ENCODE results near the gene GPR173. TPM values are rescaled to one million over a fixed set of nuclear protein-coding genes. Genes with fewer than 3 reads are reported as not detected.

The GPR173 gene
- total RNA-seq, 2 donors from 2014 or later, result 7.0 to 9.4 TPM

DNA sequence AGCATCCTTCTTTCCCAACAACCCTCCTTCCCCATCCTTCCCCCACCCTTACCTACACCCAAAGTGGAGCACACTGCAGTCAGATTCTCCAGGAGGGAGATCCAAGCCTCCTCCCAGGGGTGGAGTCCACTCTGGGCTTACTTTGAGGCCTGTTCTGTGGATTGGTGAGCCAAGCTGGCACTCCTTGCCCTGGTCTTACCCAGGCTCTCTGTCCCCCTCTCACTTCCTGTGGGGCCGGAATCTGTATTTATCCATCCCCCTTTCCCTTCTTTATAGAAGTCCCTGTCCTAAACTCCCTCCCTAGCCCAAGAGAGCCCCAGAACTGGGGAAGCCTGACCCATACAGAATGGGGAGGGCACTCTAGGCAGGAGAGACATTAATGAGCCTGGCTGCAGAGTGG is 30.4 kb downstream of the GPR173 start:
- Mint-ChIP-seq H3K4me1 (peaks cover 5% of the 10 kb centered on the region), H3K36me3 (ENCODE audit: low read depth) (peaks cover 2% of the 10 kb centered on the region), H3K4me3 (no peak overlapping the region), H3K27me3 (ENCODE audit: insufficient read depth) (no peaks in the 10 kb centered on the region), H3K9me3 (peaks cover 56% of the 10 kb centered on the region), H3K27ac (no peak overlapping the region)
- no peak overlapping the region for H3K27ac ChIP-seq (ENCODE audit: low read depth, low read length)
- H3K36me3 ChIP-seq (ENCODE audit: control insufficient read depth, insufficient read depth, low read length), result peaks cover under 1% of the 10 kb centered on the region
- H3K27me3 ChIP-seq (ENCODE audit: control insufficient read depth, insufficient read depth, low read length, poor library complexity, severe bottlenecking), result no peaks in the 10 kb centered on the region
- no peak overlapping the region for H3K4me3 ChIP-seq (ENCODE audit: low read length)
- no peak overlapping the region for H3K9ac ChIP-seq (ENCODE audit: extremely low read depth, low read length, poor library complexity, severe bottlenecking)
- TF ChIP-seq, protein P1, sequence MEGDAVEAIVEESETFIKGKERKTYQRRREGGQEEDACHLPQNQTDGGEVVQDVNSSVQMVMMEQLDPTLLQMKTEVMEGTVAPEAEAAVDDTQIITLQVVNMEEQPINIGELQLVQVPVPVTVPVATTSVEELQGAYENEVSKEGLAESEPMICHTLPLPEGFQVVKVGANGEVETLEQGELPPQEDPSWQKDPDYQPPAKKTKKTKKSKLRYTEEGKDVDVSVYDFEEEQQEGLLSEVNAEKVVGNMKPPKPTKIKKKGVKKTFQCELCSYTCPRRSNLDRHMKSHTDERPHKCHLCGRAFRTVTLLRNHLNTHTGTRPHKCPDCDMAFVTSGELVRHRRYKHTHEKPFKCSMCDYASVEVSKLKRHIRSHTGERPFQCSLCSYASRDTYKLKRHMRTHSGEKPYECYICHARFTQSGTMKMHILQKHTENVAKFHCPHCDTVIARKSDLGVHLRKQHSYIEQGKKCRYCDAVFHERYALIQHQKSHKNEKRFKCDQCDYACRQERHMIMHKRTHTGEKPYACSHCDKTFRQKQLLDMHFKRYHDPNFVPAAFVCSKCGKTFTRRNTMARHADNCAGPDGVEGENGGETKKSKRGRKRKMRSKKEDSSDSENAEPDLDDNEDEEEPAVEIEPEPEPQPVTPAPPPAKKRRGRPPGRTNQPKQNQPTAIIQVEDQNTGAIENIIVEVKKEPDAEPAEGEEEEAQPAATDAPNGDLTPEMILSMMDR (conservative IDR thresholded peaks at IDR 0.05), result no peak
- H3K4me1 ChIP-seq (ENCODE audit: control insufficient read depth, insufficient read depth, low read length), result no peaks in the 10 kb centered on the region
- 100% methylated on average over 1 of the region's 1 CpG; no CpG with 5 or more reads in 1 of the 2 experiments for WGBS, 2 experiments (ENCODE audit: insufficient coverage in 1 of 2, insufficient read length in 1 of 2)
- no peak for DNase-seq
- H3K9me3 ChIP-seq (ENCODE audit: control insufficient read depth, low read length), result no peaks in the 10 kb centered on the region

DNA sequence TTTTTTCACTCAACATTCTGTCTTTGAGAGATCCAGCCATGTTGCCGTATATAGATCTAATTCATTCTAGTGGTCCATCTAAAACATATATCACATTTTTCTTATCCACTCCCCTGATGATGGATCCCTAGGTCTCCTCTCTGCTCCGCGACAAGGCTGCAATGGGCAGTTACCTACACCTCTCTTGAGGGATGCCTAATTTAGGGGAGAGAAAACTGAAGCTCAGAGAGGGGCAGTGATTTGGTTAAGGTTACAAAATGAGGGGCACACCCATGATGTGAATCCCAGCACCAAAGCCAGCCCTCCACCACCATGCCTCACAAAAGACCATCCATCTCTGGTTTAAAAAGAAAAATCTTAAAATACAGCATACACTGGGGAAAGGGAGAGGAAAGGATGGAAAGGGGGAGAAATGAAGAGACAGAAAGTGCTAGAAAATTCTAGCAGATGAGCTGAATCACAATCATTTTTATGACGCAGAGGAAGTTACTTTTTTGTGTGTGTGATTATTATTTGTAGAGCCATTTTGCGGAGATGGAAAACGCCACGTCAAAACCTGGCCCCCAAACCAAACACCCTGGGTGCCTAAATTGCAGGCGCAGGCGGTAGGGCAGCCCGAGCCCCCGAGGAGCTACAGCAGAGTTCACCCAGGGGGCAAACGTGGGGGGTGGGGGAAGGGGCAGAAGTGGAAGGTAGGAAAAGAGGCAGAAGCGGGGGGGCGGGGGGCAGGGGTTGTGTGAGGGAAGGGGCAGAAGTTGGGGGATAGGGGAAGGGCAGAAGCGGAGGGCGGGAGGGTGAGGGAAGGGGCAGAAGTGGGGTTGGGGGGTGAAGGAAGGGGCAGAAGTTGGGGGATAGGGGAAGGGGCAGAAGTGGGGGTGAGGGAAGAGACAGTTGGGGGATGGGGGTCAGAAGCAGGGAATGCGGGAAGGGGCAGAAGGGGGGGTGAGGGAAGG is 32.3 kb downstream of the GPR173 start:
- H3K4me1 Mint-ChIP-seq, result peaks cover 5% of the 10 kb centered on the region
- Histone ChIP-seq H3K9ac (ENCODE audit: extremely low read depth, low read length, poor library complexity, severe bottlenecking) (peak overlapping the region; percentile 15), H3K4me3 (ENCODE audit: low read length) (no peak overlapping the region), H3K36me3 (ENCODE audit: control insufficient read depth, insufficient read depth, low read length) (peaks cover 20% of the 10 kb centered on the region), H3K4me1 (ENCODE audit: control insufficient read depth, insufficient read depth, low read length) (no peaks in the 10 kb centered on the region), H3K9me3 (ENCODE audit: control insufficient read depth, low read length) (no peaks in the 10 kb centered on the region), H3K27ac (ENCODE audit: low read depth, low read length) (no peak overlapping the region), H3K27me3 (ENCODE audit: control insufficient read depth, insufficient read depth, low read length, poor library complexity, severe bottlenecking) (no peaks in the 10 kb centered on the region)
- DNase-seq, result no peak
- TF ChIP-seq, protein P1 (conservative IDR thresholded peaks at IDR 0.05), result no peak
- H3K9me3 Mint-ChIP-seq, result peaks cover 59% of the 10 kb centered on the region
- H3K36me3 Mint-ChIP-seq (ENCODE audit: low read depth), result peaks cover 20% of the 10 kb centered on the region
- H3K4me3 Mint-ChIP-seq, result peak overlapping the region; percentile 47
- H3K27me3 Mint-ChIP-seq (ENCODE audit: insufficient read depth), result no peaks in the 10 kb centered on the region
- peak overlapping the region; percentile 88 for H3K27ac Mint-ChIP-seq
- whole genome bisulfite sequencing, 2 experiments (ENCODE audit: insufficient coverage in 1 of 2, insufficient read length in 1 of 2), result 29% methylated on average over 7 of the region's 17 CpGs; no CpG with 5 or more reads in 1 of the 2 experiments

DNA sequence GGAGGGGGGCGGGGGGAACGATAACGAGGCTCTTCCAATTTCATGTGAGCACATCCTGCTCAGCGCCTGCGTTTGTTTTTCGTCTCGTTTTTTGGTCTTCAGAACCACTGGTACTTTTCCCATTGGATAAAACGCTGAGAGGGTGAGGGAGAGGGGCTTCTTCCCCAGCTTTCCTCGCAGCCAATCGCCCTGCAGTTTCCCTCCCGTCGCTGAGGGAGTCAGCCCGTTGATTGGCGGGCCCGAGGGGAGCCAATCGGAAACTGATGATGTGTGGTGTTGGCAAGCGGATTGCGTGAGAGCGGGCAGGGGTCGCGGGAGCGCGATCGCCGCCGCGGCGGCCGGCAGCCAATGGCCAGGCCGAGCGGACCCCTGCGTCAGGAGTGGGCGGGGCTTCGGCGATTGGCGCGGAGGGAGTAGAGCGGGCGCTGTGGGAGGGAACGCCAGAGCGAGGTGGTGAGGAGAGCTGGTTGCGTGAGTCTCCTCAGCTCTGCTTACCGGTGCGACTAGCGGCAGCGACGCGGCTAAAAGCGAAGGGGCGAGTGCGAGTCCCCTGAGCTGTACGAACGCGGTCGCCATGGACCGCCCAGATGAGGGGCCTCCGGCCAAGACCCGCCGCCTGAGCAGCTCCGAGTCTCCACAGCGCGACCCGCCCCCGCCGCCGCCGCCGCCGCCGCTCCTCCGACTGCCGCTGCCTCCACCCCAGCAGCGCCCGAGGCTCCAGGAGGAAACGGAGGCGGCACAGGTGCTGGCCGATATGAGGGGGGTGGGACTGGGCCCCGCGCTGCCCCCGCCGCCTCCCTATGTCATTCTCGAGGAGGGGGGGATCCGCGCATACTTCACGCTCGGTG is 33.6 kb downstream of the GPR173 start, which contains the start of gene TSPYL2:
TSS of gene TSPYL2 (plus strand) at position 443 of the 848 bp plus-strand sequence. CDS start at position 575, 132 bp downstream.
- Histone ChIP-seq H3K36me3 (ENCODE audit: control insufficient read depth, insufficient read depth, low read length) (peaks cover 22% of the 10 kb centered on the region), H3K27ac (ENCODE audit: low read depth, low read length) (peak within 1 kb of the TSS; percentile 53), H3K9ac (ENCODE audit: extremely low read depth, low read length, poor library complexity, severe bottlenecking) (peak within 1 kb of the TSS; percentile 44), H3K4me3 (ENCODE audit: low read length) (peak within 1 kb of the TSS; percentile 82), H3K27me3 (ENCODE audit: control insufficient read depth, insufficient read depth, low read length, poor library complexity, severe bottlenecking) (no peaks in the 10 kb centered on the region), H3K4me1 (ENCODE audit: control insufficient read depth, insufficient read depth, low read length) (no peaks in the 10 kb centered on the region), H3K9me3 (ENCODE audit: control insufficient read depth, low read length) (no peaks in the 10 kb centered on the region)
- Mint-ChIP-seq H3K4me3 (peak within 1 kb of the TSS; percentile 81), H3K27ac (peak within 1 kb of the TSS; percentile 85), H3K27me3 (ENCODE audit: insufficient read depth) (no peaks in the 10 kb centered on the region), H3K36me3 (ENCODE audit: low read depth) (peaks cover 28% of the 10 kb centered on the region), H3K9me3 (peaks cover 57% of the 10 kb centered on the region), H3K4me1 (peaks cover 5% of the 10 kb centered on the region)
- TF ChIP-seq, protein P1 (conservative IDR thresholded peaks at IDR 0.05), result no peak
- DNase-seq, result peak; percentile 96
- 0% methylated on average over 85 of the region's 86 CpGs; no CpG with 5 or more reads in 1 of the 2 experiments for WGBS, 2 experiments (ENCODE audit: insufficient coverage in 1 of 2, insufficient read length in 1 of 2)
